ENCODE data around the gene LMO7.

The LMO7 gene

DNA sequence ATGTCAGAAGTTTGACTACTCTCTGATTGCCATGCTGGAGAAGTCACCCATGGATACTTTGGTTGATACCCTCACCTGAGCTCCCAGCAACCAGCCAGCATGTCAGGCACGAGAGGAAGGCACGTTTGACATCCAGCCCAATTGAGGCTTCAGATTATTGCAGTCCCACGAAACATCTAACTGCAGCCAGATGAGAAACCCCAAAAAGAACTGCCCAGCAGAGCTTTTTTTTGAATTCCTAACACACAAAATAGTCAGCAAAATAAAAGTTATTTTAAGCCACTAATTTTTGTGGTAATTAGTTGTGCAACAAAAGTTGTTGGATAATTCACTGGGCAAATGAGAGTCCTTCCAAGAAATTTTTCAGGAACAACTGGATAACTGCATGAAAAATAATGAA lies 259.0 kb downstream of the LMO7 start:
- DNase-seq (ENCODE audit: low read depth) = no peak

- no peak for DNase-seq (ENCODE audit: low read depth)
These were observed 260.1 kb downstream of the LMO7 start for GRCh38 chr13:75896271-75896670.

GRCh38 chr13:75897386-75897785 lies 261.3 kb downstream of the LMO7 start:
- no peak for DNase-seq (ENCODE audit: low read depth)

DNA sequence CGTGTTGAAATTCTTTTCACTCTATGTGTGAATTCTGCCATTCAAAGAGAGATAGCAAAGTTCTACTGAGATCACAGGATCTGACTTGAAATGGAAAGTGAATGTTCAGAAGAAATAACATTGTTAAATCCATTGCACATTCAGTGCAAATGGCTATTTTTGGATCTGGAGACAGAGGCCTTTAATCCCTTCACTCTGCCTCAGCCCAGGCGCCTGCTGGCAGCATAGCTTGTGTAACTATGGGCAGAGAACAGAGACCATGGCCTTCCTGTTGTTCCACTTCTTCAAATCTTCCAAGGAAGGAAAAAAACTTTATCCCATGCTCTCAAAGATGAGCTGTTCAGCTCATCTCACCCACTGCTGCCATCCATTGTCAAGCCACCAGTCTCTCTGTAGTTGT lies 265.4 kb downstream of the LMO7 start:
- no peak for DNase-seq (ENCODE audit: low read depth)

DNA sequence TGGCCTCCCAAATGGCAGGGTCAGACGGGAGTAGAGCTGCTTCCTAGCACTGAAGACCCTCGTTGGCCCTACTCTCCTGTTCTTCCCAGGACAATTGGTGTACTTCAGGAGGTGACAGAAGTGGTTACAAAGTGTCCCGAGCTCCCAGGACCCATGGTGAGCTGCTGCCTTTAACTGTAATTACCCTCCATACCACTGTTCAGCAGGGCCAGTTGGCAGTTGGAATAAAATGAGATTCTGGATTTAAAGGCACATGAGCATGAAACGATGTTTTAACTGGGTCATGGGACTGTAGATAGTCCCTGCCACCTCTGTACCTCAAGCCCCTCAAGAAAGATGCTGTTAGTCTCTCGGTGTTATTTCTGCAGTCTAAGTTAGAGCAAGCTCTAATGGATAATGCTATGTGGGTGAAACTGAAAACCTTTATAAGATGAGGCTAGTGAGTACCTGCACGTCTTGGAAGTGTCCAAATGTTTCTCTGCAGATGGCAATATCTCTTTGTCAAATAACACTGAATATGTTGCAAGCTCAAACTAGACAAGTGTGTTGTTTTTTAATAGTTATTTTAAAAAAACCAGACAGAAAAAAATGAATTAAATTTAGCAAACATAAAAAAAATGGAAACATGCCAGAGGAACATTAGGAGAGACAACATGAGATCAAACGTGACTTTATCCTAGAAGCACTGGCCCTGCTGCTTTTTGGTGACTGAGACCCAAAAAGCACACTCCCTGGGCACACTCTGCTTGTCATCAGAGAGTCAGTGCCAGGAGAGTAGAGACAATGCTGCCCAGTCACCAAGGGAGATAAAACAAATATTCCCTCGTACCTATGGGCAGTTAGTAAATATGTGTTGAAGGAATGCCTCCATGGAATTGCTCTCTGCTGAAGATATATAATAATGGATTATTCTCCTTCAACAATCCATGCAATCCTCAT lies 266.3 kb downstream of the LMO7 start:
- no peak for DNase-seq (ENCODE audit: low read depth)

DNA sequence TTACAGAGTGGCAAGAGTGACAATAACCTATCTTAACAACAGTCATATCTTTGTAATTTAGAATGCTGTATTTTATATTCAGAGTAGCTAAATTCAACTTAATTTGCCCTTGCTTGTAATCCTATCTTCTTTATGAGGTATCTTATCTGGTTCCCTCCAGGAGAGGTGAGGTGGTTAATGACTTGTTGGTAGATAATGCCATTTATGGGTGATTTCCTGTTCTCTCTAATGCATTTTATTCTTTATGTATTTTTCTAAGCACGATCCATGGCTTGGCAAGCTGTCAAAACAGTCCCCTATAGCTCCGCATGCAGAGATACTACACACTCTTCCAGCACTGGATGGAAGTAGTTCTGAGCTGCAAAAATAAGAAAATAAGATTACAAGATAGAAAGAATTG lies 267.9 kb downstream of the LMO7 start:
- no peak for DNase-seq (ENCODE audit: low read depth)

GRCh38 chr13:75906315-75906714 lies 270.2 kb downstream of the LMO7 start:
- no peak for DNase-seq (ENCODE audit: low read depth)

DNA sequence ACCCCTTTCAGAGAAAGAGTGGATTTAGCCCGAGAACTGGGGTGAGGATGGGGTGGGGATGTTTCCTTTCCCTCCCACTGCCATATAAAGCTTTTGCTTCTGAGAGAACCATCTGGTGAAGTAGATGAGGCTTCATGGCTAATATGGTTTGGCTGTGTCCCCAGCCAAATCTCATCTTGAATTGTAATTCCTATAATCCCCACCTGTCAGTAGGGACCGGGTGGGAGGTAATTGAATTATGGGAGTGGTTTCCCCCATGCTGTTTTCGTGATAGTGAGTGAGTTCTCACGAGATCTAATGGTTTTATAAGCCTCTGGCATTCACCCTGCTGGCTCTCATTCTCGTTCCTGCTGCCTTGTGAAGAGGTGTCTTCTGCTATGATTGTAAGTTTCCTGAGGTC lies 270.9 kb downstream of the LMO7 start:
- no peak for DNase-seq (ENCODE audit: low read depth)

GRCh38 chr13:75908141-75908540 lies 272.0 kb downstream of the LMO7 start:
- DNase-seq (ENCODE audit: low read depth) = no peak

All from stimulated activated CD8-positive, alpha-beta memory T cell treated with anti-CD3 and anti-CD28 coated beads, Interleukin-12 subunit alpha, Interleukin-12 subunit beta, amount 100 ng/mL, for 4 hours (primary cell).